Measurements from ENCODE around the gene LPAR1. TPM values are rescaled to one million over a fixed set of nuclear protein-coding genes. Genes with fewer than 3 reads are reported as not detected.

LPAR1 gene
- total RNA-seq: 10 to 100 TPM; 27.1 to 65.4 (median 47.6) TPM

DNA sequence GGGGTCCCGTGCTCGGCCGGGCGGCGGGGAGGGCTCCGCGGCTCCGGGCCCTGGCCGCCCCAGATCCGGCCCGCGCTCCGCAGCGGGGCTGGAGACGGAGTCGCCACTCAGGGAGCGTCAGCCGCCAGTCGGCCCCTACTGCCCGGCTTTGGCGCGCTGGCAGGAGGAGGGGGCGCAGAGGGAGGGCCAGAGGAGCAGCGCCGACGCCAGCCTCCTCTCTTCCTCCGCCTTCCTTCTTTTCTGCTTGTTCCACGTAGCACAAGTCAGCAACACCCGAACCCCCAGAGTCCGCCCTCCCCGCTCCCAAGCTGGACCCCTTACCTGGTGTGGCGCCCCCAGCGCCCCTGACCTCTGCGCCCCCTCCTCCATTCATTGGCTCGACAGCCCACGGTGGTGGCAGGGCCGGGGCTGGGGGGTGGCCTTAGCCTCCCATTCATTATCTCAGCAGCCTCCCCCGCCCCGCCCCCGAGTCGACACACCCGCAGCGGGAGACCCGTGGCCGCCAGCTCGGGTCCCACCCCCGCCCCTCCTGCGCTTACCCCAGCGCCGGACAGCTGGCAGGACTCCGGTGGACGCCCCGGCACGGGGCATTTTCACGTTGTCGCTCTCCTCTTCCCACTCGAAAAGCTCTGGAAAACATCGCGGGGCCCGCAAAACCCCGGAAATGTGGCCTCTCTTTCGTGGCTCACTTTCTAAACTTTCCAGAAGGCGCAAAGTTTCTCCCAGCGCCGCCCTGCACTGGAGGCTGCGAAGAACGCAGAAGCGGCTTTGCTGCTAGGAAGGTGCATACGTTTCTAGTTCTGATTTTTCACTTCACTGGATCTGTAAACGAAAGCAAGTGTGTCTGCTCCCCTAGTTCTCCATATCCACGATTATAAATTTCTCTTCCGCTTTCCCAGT lies at the start of gene LPAR1:
TSS of gene LPAR1 (minus strand) at position 140 of the 900 bp plus-strand sequence. CDS start 66,353 bp downstream, outside the sequence.
- peak within 1 kb of the TSS; percentile 54 to 88 (median 86) for H3K27ac ChIP-seq
- peak; percentile 63 for ATAC-seq
- H3K9me3 ChIP-seq: no peaks in the 10 kb centered on the region
- H3K36me3 ChIP-seq: no peaks in the 10 kb centered on the region
- H3K4me3 ChIP-seq: peak within 1 kb of the TSS; percentile 52 to 72
- TF ChIP-seq POLR2AphosphoS5 (IDR thresholded peaks at IDR 0.05) (peak; percentile 37), EP300 (IDR thresholded peaks at IDR 0.05) (no peak), POLR2A (IDR thresholded peaks at IDR 0.05) (peak in 1 of 2 donors; percentile 7)
- TF ChIP-seq, protein P1, sequence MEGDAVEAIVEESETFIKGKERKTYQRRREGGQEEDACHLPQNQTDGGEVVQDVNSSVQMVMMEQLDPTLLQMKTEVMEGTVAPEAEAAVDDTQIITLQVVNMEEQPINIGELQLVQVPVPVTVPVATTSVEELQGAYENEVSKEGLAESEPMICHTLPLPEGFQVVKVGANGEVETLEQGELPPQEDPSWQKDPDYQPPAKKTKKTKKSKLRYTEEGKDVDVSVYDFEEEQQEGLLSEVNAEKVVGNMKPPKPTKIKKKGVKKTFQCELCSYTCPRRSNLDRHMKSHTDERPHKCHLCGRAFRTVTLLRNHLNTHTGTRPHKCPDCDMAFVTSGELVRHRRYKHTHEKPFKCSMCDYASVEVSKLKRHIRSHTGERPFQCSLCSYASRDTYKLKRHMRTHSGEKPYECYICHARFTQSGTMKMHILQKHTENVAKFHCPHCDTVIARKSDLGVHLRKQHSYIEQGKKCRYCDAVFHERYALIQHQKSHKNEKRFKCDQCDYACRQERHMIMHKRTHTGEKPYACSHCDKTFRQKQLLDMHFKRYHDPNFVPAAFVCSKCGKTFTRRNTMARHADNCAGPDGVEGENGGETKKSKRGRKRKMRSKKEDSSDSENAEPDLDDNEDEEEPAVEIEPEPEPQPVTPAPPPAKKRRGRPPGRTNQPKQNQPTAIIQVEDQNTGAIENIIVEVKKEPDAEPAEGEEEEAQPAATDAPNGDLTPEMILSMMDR (IDR thresholded peaks at IDR 0.05): no peak
- H3K27me3 ChIP-seq: peaks cover 47% of the 10 kb centered on the region
- 1 to 6% methylated on average over 8 to 13 of the region's 72 CpGs for WGBS, 2 donors (ENCODE audit: low coverage in 1 of 2)
- peaks cover 0 to 23% (median 0%) of the 10 kb centered on the region in 3 donors for H3K4me1 ChIP-seq

GRCh38 chr9:111078391-111079038 lies 40.2 kb upstream of the LPAR1 start:
- no peak for ATAC-seq
- H3K36me3 ChIP-seq: no peaks in the 10 kb centered on the region
- 90% methylated on average over 1 of the region's 1 CpG; no CpG with 5 or more reads in 1 of the 2 donors for WGBS, 2 donors (ENCODE audit: low coverage in 1 of 2)
- H3K4me3 ChIP-seq: no peak overlapping the region
- H3K9me3 ChIP-seq: no peaks in the 10 kb centered on the region
- H3K27ac ChIP-seq: no peak overlapping the region
- H3K27me3 ChIP-seq: no peaks in the 10 kb centered on the region
- TF ChIP-seq, protein P1 (IDR thresholded peaks at IDR 0.05): no peak
- no peak for TF ChIP-seq EP300 (IDR thresholded peaks at IDR 0.05)
- no peak for TF ChIP-seq POLR2A (IDR thresholded peaks at IDR 0.05)
- no peak for TF ChIP-seq POLR2AphosphoS5 (IDR thresholded peaks at IDR 0.05)
- no peaks in the 10 kb centered on the region for H3K4me1 ChIP-seq

- Histone ChIP-seq H3K27me3 (no peaks in the 10 kb centered on the region), H3K9me3 (no peaks in the 10 kb centered on the region), H3K27ac (no peak overlapping the region), H3K4me1 (no peaks in the 10 kb centered on the region), H3K4me3 (no peak overlapping the region), H3K36me3 (no peaks in the 10 kb centered on the region)
- WGBS, 2 donors (ENCODE audit: low coverage in 1 of 2): 71 to 90% methylated on average over 1 to 2 of the region's 3 CpGs
- TF ChIP-seq POLR2A (IDR thresholded peaks at IDR 0.05) (no peak), EP300 (IDR thresholded peaks at IDR 0.05) (no peak), POLR2AphosphoS5 (IDR thresholded peaks at IDR 0.05) (no peak)
- TF ChIP-seq, protein P1 (IDR thresholded peaks at IDR 0.05): no peak
- ATAC-seq: no peak
Measured at GRCh38 chr9:111076519-111076918, 38.2 kb upstream of the LPAR1 start.

DNA sequence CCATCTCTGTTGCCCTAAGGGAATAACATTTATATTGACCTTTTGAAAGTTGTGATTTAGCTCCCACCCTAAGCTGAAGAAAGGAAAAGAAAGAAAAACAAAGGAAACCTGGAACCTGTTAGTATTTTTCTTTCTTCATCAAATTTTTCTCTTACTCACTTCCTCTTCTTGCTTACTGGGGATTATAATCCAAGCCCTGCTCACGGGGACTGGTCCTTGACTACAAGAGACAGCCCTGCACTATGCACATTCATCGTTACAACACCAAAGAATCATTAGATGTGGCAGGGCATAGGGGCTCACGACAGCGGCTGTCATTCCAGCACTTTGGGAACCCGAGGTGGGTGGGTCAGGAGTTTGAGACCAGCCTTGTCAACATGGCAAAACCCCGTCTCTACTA lies 37.8 kb upstream of the LPAR1 start:
- ATAC-seq: no peak
- WGBS, 2 donors (ENCODE audit: low coverage in 1 of 2): 79 to 85% methylated on average over 4 to 6 of the region's 6 CpGs
- H3K27me3 ChIP-seq: no peaks in the 10 kb centered on the region

More for the DNA sequence above, 37.8 kb upstream of the LPAR1 start:
- H3K27ac ChIP-seq: no peak overlapping the region
- H3K9me3 ChIP-seq: no peaks in the 10 kb centered on the region
- TF ChIP-seq, protein P1 (IDR thresholded peaks at IDR 0.05): no peak
- no peak for TF ChIP-seq EP300 (IDR thresholded peaks at IDR 0.05)
- TF ChIP-seq POLR2AphosphoS5 (IDR thresholded peaks at IDR 0.05): no peak
- no peak for TF ChIP-seq POLR2A (IDR thresholded peaks at IDR 0.05)
- H3K4me1 ChIP-seq: no peaks in the 10 kb centered on the region
- no peaks in the 10 kb centered on the region for H3K36me3 ChIP-seq
- no peak overlapping the region for H3K4me3 ChIP-seq
